GM19099 (cell line): ENCODE data around the gene MAML1.

ENCODE experiments used
- POLR2A ChIP-seq: IDR thresholded peaks from 3 replicates; pipeline ENCODE4 v1.6.1; 2011; ENCODE audit warnings: low read depth; ENCODE audit not compliant: insufficient read length; ENCODE audit errors: extremely low read depth

The MAML1 gene

DNA sequence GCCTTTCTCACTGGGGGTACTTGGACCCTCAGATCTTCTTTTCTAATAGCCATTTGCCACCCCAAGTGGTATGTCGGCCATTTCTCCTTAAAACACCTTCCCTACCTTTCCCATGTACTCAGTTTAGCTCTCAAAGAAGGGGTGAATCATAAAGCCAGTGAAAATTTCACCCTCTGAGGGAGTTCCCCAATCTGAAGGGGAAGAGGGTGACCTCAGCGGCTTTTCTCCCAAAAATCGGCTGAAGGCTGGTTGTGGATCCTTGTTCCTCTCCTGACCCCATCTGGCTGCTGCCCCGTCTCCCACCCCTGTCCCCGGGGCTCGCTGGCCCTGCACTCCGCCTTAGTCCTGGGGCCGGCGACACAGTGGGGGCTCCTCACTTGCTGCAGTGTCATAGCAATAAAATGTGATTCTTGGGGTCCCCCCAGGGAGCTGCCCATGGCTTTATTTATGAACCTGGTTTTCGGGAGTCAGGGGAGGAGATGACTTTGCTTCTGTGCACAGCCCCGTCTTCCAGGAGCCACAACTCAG lies 43.9 kb downstream of the MAML1 start:
- TF ChIP-seq POLR2A: no peak

DNA sequence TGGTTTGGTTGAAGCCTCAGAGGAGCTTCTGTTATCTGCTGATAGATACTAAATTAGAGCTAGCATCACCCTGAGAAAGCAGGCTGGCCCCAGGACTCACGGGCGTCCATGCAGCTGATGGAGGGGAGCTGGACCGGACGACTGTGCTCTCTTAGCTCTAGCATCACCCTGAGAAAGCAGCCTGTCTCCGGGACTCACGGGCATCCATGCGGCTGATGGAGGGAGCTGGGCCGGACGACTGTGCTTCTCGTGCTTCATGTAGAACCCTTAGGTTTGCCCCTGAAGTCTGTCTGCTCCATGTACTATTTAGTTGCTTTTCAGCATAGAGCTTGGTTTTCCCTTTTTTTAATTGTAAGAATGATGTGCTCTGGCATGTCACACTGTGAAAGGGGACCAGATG lies 44.8 kb downstream of the MAML1 start:
- no peak for TF ChIP-seq POLR2A

DNA sequence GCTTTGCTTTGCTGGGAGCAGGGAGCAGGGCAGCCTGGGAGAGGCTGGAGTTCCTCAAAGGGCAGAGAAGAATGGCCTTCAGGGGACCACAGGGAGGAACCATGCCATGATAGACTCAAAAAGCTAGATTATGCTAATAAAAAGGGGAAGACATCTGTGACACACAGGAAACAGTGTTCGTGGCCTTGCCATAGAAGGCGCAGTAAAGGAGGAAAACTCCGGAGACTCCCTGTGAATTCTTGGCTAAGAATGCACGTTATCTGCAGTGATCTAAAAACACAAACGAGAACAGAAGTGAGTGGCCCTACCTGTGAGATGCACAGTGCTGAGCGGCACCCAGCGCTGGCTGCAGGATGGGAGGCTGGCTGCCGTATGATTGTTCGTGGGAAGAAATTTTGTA lies 45.3 kb downstream of the MAML1 start:
- TF ChIP-seq POLR2A: no peak

DNA sequence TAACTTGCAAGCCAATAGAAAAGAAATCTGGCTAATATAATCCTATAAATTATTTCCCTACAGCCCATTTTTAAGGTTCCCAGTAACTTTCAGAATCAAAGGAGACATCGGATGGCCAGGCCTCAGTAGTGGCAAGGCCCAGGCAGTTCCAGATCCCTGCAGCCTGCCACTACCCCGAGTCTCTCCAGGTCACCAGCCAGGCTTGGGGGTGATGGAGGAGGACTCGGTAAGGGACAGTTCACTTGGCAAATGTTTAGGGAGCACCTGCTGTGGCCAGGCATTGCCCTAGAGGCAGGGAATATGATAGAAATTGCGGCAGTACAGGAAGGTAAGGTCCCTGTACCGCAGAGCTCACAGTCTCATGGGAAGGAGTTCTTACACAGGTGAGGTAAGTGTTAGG lies 46.0 kb downstream of the MAML1 start:
- TF ChIP-seq POLR2A: no peak

DNA sequence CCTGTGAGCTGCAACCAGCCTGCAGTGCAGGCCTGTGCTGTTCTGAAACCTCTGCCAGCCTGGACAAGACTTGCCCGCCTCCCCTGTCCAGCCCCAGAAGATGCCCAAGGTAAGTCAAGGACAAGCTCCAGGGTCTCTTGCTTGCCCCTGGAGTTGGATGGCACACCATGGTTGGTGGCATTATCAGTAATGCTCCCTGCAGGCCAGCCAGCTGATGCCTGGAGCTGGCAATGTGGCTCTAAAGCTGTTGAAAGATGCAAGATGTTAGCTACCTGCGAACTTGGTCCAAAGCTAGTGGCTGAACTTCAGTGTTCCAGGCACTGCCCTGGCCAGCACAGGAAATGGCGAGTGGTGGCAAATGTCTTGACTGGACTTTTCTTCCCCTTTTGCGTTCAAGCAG lies 47.2 kb downstream of the MAML1 start:
- TF ChIP-seq POLR2A: no peak

DNA sequence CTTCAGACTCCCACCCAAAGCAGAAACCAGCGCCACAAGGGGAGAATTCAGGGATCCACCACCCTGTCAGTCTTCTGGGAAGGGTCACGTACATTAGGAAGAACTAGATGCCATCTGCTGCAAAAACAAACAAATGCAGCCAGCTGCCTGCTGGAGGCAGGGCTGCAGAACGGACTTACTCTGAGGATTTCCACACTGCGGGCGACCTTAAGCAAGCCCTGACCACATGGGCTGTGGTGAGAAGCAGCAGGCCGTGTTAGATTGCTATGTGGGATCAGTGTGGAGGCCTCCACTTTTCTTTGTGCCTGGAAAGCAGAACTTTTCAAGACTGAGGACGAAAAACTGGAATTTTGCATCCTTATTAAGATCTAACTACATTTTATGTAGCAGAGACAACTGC lies 47.7 kb downstream of the MAML1 start:
- TF ChIP-seq POLR2A: no peak

DNA sequence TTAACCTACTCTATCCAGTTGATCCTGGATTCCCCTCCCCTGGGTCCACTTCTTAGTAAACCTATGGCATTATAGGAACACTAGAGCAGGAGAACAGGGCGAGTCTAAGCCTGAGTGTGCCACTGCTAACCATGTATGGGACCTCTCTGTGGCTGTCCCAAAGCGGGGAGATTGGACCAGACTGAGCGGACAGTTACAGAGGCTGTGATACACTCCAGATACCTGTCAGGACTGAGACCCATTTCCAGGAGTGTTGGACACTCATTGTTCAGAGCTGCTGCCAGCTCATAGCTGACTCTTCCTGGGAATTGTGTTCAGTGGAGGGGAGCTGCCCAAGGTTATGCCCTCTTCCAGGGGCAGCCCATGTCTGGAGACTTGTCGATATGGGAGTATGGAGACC lies 49.2 kb downstream of the MAML1 start:
- TF ChIP-seq POLR2A: no peak

DNA sequence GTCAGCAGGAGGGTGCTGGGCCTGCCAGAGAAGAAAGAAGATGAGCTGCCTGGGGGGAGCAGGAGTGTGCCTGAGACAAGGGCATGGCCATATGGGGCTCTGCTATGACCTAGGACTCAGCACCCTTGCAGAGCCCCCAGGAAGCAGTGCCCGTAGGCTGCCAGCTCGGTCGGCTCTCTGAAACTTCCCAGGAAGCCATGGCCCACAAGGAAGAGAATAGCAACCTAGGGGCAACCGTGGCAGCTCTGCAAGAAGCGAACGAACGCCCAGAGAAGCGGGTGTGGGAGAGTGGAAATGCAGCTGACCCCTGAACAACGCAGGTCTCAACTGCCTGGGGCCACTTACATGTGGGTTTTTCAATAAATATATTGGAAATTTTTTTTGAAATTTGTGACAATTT lies 50.5 kb downstream of the MAML1 start:
- TF ChIP-seq POLR2A: no peak

DNA sequence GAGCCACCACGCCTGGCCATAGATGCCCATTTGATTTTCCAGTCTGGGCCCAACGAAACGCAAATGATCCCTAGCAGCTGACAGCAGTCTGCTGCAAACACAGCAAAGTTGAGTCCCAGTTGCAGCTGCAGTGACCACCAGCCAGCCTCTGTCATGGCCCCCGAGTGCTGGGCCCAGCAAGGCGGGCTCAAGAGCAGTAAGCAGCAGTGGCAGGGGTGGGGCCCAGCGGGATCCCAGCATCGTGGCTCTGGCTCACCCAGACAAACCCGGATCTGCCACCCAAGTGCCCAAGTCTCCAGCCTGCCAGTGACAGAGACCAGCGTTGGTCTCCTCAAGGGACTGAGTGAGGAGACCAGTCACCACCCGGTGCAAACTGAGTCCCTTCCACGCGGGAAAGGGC lies 54.2 kb downstream of the MAML1 start:
- no peak for TF ChIP-seq POLR2A

DNA sequence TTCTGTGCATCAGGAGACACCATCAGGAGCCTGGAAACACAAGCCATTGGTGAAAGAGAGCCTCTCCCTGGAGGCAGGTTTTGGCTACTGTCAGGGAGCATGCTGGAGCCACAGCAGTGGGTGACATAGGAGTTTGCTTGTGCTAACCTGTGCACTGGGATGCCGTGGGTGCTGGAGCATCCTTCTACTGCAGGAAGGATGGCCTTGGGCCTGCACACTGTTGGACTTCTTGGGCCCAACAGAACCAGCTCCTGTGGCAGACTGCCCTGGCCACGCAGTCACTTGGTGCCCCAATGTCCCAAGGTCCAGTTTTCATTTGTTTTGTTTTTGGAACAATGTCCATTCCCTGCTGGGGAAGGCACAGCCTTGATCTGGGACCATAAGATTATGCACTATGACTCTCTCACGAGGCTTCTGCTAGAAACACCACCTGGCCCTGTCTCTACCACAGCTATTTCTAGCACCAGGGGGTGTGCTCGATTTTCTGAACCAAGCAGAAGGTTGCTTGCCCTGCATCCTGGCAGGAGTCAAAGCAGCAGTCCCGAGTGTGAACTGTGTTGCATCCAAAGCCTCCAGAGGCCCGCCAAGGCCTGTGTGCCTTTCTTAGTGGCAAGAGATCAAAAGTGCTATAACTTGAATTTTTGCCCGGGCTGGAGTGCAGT lies 55.7 kb downstream of the MAML1 start:
- TF ChIP-seq POLR2A: no peak

DNA sequence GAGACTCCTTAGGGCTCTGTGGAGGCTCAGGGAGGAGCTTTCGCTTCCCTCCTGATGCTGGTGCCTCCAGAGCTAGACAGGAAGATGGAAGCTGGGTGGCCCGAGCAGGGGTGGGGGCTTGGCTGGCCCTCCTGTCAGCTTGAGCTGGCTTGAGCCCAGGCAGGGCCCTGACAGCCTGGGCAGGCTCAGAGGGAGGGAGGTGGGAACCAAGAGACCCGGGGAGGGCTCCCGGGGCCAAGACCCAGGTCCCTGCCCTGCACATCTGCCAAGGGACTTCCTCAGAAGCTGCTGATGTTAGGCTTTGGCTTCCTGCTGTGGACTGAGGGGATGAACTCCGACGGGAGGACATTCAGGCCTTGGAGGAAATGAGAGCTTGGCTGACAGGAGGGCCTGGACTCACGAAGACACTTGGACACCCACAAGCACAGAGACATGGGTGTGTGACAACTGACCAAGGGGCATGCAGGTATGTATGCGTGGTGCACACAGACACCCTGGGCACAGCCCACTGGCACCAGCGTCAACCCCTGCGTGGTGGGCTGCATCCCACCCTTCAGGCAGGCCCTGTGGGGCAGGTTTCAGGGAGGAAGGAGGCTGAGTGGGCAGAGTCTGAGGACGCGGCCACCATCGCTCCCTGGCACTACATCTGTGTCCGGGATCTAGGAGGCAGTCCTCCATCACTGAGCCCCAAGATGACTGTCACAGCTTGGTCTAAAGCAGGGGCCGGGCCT lies 59.4 kb downstream of the MAML1 start:
- no peak for TF ChIP-seq POLR2A

DNA sequence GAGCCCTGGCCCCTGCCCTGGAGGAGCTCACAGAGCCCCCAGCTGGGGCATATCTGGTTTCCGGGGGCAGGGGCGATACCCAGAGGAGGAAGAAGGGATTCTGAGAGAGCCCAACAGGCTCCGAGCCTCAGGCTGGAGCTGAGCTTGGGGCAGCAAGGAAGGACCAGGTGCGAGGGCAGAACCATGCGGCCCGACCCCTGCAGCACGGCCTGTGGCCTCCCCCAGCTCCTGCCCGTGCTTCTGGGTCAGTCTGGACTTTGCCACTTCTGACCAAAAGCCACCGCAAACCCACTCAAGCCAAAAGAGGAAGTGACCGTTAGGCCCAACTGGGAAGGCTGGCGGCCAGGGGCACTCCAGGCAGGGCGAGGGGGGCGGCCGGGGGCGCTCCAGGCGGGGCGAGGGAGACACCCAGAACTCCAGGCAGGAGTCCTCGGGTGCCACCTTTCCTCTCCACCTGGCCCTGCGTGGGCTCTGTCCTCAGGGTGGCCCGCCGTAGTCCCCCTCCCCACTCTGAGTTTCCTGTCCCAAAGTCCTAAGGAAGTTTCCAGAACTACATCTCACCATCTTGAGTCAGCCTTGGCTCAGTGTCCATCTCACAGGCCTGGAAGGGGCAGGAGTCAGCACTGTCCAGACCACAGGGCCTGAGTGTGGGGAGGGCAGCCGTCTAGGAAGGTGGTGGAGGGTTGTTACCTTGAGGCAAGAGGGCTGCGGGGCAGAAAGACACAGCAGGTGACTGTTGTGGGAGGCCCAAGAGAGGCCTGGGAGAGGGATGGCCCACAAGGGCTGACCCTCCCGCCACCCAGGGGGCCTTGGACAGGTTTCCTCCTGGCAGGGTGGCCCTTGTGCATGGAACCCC lies 60.2 kb downstream of the MAML1 start:
- no peak for TF ChIP-seq POLR2A

DNA sequence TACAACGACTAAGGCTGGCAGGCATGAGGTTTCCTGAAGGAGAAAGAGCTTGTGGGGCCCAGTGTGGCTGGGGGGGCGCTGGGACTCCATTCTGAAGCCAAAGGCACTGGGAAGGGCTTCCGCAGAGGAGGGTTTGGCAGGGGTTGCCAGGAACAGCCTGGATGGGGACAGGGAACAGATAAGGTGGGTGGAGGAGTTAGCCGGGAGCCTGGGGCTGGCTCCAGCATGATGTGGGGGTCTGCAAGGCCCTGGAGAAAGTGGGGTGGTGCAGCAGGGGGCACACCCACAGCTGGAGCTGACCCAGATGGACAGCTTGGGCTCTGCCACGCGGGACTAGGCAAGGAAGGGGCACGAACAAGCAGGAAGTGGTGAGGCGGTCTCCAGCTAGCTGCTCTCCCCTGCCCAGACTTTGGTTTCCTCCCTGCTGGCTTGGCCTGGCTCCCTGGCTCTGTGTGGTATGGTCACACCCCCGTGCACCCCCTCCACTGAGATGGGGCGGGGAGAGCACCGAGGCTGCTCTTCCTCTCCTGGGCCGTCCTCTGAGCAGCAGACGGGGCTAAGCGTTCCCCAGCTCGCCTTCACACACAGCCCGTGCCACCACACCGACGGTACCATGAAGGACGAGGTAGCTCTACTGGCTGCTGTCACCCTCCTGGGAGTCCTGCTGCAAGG lies 61.0 kb downstream of the MAML1 start, which contains the start of gene LTC4S:
TSS of gene LTC4S (plus strand) at position 519 of the 672 bp plus-strand sequence. CDS start at position 614, 95 bp downstream.
- TF ChIP-seq POLR2A: no peak

DNA sequence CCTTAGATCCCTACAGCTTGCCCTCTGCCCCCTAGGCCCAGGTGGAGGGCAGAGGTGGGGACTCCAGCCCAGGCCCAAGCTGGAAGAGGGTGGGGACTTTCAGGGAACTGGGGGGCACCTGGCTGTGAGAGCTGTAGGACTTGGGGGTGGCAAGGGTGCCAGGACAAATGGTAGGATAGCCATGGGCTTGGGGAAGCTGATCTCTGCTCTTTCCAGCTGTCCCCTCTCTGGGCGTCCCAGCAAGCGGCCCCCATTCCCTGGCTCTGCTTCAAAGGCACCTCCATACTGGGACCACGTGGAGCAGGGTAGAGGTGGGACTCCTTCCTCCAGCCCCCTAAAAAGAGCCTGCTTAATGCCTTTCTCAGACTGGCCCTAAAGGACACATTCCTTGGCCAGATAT lies 61.5 kb downstream of the MAML1 start:
- TF ChIP-seq POLR2A: no peak

DNA sequence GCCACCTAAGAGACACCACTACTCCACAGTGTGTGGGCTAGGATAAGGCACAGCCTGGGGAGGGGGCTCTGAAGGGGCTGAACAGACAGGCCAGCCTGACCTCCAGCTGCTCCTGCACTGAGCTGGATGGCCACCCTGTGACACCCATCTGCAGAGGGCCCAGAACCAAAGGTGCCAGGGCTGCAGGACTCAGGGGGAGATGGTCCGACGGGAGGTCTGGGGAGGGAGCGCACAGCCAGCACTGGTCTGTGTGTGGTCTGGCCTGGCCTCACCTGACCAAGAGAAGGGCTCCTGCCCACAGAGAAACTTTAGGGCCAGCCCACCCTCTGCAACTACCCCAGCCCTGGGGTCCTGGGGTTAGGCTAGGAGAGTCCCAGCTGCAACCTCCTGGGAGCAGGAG lies 62.0 kb downstream of the MAML1 start:
- no peak for TF ChIP-seq POLR2A

DNA sequence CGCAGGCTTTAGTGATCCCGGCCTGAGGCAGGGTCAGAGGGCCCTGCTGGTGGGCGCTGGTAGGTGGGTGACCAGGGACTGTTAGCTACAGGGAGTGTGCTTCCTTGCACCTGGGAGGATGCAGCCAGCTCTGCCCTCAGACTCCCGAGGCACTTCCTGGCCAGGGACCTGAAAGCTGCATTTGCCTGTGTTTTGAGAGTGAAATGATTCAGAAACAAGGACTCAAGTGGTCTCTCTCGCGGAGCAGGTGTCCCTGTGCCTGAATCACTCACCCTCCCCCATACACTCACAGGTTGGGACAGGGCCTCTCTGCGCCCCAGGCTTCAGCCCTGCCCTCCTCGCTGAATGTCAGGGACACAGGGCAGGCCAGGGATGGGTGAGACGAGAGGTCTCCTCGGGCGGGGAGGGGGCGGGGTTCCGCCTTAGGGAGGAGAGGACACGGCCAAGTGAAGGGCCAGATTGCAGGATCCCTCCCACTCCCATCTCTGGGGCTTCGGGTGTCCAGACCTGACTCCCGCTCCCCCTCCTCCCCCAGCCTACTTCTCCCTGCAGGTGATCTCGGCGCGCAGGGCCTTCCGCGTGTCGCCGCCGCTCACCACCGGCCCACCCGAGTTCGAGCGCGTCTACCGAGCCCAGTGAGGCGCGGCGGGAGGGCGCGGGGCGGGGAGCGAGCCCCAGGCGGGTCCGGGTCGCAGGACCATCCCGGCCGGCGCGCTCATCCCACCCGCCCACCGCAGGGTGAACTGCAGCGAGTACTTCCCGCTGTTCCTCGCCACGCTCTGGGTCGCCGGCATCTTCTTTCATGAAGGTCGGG lies 62.6 kb downstream of the MAML1 start:
- TF ChIP-seq POLR2A: no peak
